HUES64 (cell line): ENCODE data around the gene OPN1SW.
A peak's percentile ranks its signal among the peaks of the same experiment; 100 is the strongest.

ENCODE experiments used
- H3K27ac ChIP-seq: 2 replicates; pipeline ENCODE4 v1.7.0; 2013; ENCODE audit warnings: low read depth, low read length, inconsistent platforms
- H3K27me3 ChIP-seq: 2 replicates; pipeline ENCODE4 v1.6.1; 2013; ENCODE audit warnings: mild to moderate bottlenecking, low read length; ENCODE audit not compliant: insufficient read depth
- H3K36me3 ChIP-seq: 2 replicates; pipeline ENCODE4 v1.6.1; 2013; ENCODE audit warnings: mild to moderate bottlenecking, low read length; ENCODE audit not compliant: insufficient read depth
- H3K4me1 ChIP-seq: 2 replicates; pipeline ENCODE4 v1.6.1; 2013; ENCODE audit warnings: mild to moderate bottlenecking, low read length, moderate library complexity; ENCODE audit not compliant: insufficient read depth
- H3K4me3 ChIP-seq: 2 replicates; pipeline ENCODE4 v1.5.1; 2013; ENCODE audit warnings: mild to moderate bottlenecking, low read length, moderate library complexity
- H3K9ac ChIP-seq: 2 replicates; pipeline ENCODE4 v1.6.1; 2013; ENCODE audit warnings: mild to moderate bottlenecking, low read depth, low read length
- H3K9me3 ChIP-seq: 2 replicates; pipeline ENCODE4 v1.6.1; 2013; ENCODE audit warnings: low read depth, low read length; ENCODE audit not compliant: insufficient read depth
- WGBS: fragments of 150-250, 120-280 bp; methylation state at CpG from one replicate; pipeline ENCODE4 v1.1.7; 2013; ENCODE audit warnings: missing lambda C conversion rate; 5-methylcytosine and 5-hydroxymethylcytosine counted together

OPN1SW gene

GRCh38 chr7:128807191-128807590, 31.6 kb upstream of the OPN1SW start:
- peaks cover 7% of the 10 kb centered on the region; the same call in 1 of the 2 replicates for H3K4me1 ChIP-seq
- no peaks in the 10 kb centered on the region for H3K27me3 ChIP-seq
- H3K4me3 ChIP-seq, result no peak overlapping the region
- 91% methylated on average over 8 of the region's 8 CpGs for WGBS
- H3K36me3 ChIP-seq, result peaks cover 89% of the 10 kb centered on the region
- no peak overlapping the region for H3K27ac ChIP-seq
- no peaks in the 10 kb centered on the region for H3K9me3 ChIP-seq
- H3K9ac ChIP-seq, result no peak overlapping the region

GRCh38 chr7:128805225-128805624, 29.6 kb upstream of the OPN1SW start:
- Histone ChIP-seq H3K4me1 (peaks cover 6% of the 10 kb centered on the region; the same call in 1 of the 2 replicates), H3K36me3 (peaks cover 89% of the 10 kb centered on the region)
- 93% methylated on average over 5 of the region's 5 CpGs for WGBS

GRCh38 chr7:128804484-128804883, 28.9 kb upstream of the OPN1SW start:
- H3K27me3 ChIP-seq, result no peaks in the 10 kb centered on the region
- H3K9me3 ChIP-seq, result no peaks in the 10 kb centered on the region
- 46% methylated on average over 6 of the region's 6 CpGs for WGBS
- H3K27ac ChIP-seq, result peak overlapping the region; percentile 33; the same call in 1 of the 2 replicates
- H3K4me1 ChIP-seq, result peaks cover 6% of the 10 kb centered on the region; the same call in 1 of the 2 replicates
- peaks cover 83% of the 10 kb centered on the region for H3K36me3 ChIP-seq
- H3K4me3 ChIP-seq, result no peak overlapping the region
- no peak overlapping the region for H3K9ac ChIP-seq

More at GRCh38 chr7:128805225-128805624, 29.6 kb upstream of the OPN1SW start:
- no peaks in the 10 kb centered on the region for H3K27me3 ChIP-seq
- H3K9ac ChIP-seq, result no peak overlapping the region
- no peak overlapping the region for H3K27ac ChIP-seq
- no peak overlapping the region for H3K4me3 ChIP-seq
- H3K9me3 ChIP-seq, result no peaks in the 10 kb centered on the region

- peaks cover 72% of the 10 kb centered on the region for H3K36me3 ChIP-seq
- H3K4me3 ChIP-seq, result no peak overlapping the region
- no peak overlapping the region for H3K9ac ChIP-seq
- no peaks in the 10 kb centered on the region for H3K9me3 ChIP-seq
- peaks cover 6% of the 10 kb centered on the region; the same call in 1 of the 2 replicates for H3K4me1 ChIP-seq
- H3K27me3 ChIP-seq, result no peaks in the 10 kb centered on the region
- H3K27ac ChIP-seq, result no peak overlapping the region
- WGBS, result 83% methylated on average over 2 of the region's 2 CpGs
Measured at GRCh38 chr7:128801667-128802418, 26.2 kb upstream of the OPN1SW start.

- Histone ChIP-seq H3K9me3 (no peaks in the 10 kb centered on the region), H3K4me3 (no peak overlapping the region), H3K36me3 (peaks cover 68% of the 10 kb centered on the region), H3K9ac (no peak overlapping the region), H3K27me3 (no peaks in the 10 kb centered on the region), H3K27ac (no peak overlapping the region), H3K4me1 (peaks cover 6% of the 10 kb centered on the region; the same call in 1 of the 2 replicates)
- WGBS, result 95% methylated on average over 9 of the region's 9 CpGs
Measured at GRCh38 chr7:128801003-128801402, 25.4 kb upstream of the OPN1SW start.

GRCh38 chr7:128800567-128800966, 25.0 kb upstream of the OPN1SW start:
- Histone ChIP-seq H3K4me1 (peaks cover 6% of the 10 kb centered on the region; the same call in 1 of the 2 replicates), H3K9me3 (no peaks in the 10 kb centered on the region), H3K36me3 (peaks cover 67% of the 10 kb centered on the region), H3K9ac (no peak overlapping the region), H3K27ac (no peak overlapping the region), H3K27me3 (no peaks in the 10 kb centered on the region), H3K4me3 (no peak overlapping the region)
- WGBS, result 98% methylated on average over 3 of the region's 3 CpGs

GRCh38 chr7:128799451-128799850, 23.9 kb upstream of the OPN1SW start:
- Histone ChIP-seq H3K9ac (no peak overlapping the region), H3K27ac (no peak overlapping the region), H3K9me3 (no peaks in the 10 kb centered on the region), H3K4me3 (no peak overlapping the region), H3K4me1 (peaks cover 13% of the 10 kb centered on the region; the same call in 1 of the 2 replicates), H3K27me3 (no peaks in the 10 kb centered on the region), H3K36me3 (peaks cover 67% of the 10 kb centered on the region)
- WGBS, result 94% methylated on average over 2 of the region's 2 CpGs

- no peak overlapping the region for H3K9ac ChIP-seq
- WGBS, result 92% methylated on average over 5 of the region's 5 CpGs
- H3K9me3 ChIP-seq, result no peaks in the 10 kb centered on the region
- no peak overlapping the region for H3K4me3 ChIP-seq
- H3K4me1 ChIP-seq, result peaks cover 16% of the 10 kb centered on the region; the same call in 1 of the 2 replicates
- H3K36me3 ChIP-seq, result peaks cover 40% of the 10 kb centered on the region
- H3K27me3 ChIP-seq, result no peaks in the 10 kb centered on the region
- no peak overlapping the region for H3K27ac ChIP-seq
Measured at GRCh38 chr7:128796327-128796726, 20.7 kb upstream of the OPN1SW start.

GRCh38 chr7:128795129-128795528, 19.5 kb upstream of the OPN1SW start:
- 85% methylated on average over 4 of the region's 4 CpGs for WGBS

GRCh38 chr7:128794436-128794835, 18.8 kb upstream of the OPN1SW start:
- H3K4me1 ChIP-seq, result peaks cover 16% of the 10 kb centered on the region; the same call in 1 of the 2 replicates
- H3K27me3 ChIP-seq, result 0 out of 2 replicates have a peak, but pooled peaks cover 2% of the 10 kb centered on the region
- no peak overlapping the region for H3K27ac ChIP-seq
- no peak overlapping the region for H3K4me3 ChIP-seq
- H3K9me3 ChIP-seq, result no peaks in the 10 kb centered on the region
- 89% methylated on average over 8 of the region's 8 CpGs for whole genome bisulfite sequencing
- peaks cover 31% of the 10 kb centered on the region for H3K36me3 ChIP-seq
- H3K9ac ChIP-seq, result no peak overlapping the region

More at GRCh38 chr7:128795129-128795528, 19.5 kb upstream of the OPN1SW start:
- peak overlapping the region; percentile 18; the same call in 1 of the 2 replicates for H3K9ac ChIP-seq
- peak overlapping the region; percentile 23; the same call in 1 of the 2 replicates for H3K27ac ChIP-seq
- peaks cover 16% of the 10 kb centered on the region; the same call in 1 of the 2 replicates for H3K4me1 ChIP-seq
- no peaks in the 10 kb centered on the region for H3K9me3 ChIP-seq
- no peaks in the 10 kb centered on the region for H3K27me3 ChIP-seq
- peaks cover 33% of the 10 kb centered on the region for H3K36me3 ChIP-seq
- H3K4me3 ChIP-seq, result no peak overlapping the region

GRCh38 chr7:128794020-128794419, 18.4 kb upstream of the OPN1SW start:
- Histone ChIP-seq H3K4me1 (peaks cover 16% of the 10 kb centered on the region; the same call in 1 of the 2 replicates), H3K9ac (no peak overlapping the region), H3K27ac (no peak overlapping the region), H3K9me3 (no peaks in the 10 kb centered on the region), H3K36me3 (peaks cover 28% of the 10 kb centered on the region), H3K27me3 (0 out of 2 replicates have a peak, but pooled peaks cover 5% of the 10 kb centered on the region), H3K4me3 (no peak overlapping the region)
- WGBS, result 89% methylated on average over 3 of the region's 3 CpGs
